Endodermal cell (in vitro differentiated cells): ENCODE data around the gene ZNF407. TPM values are rescaled to one million over a fixed set of nuclear protein-coding genes. Genes with fewer than 3 reads are reported as not detected.

Experiments
- DNase-seq: peaks from one replicate; pipeline ENCODE4 v3.0.0-alpha.2; 2017
- H3K27ac ChIP-seq: 2 replicates; pipeline ENCODE4 v1.5.1; 2013; ENCODE audit warnings: mild to moderate bottlenecking, low read depth, low read length, moderate library complexity
- H3K27me3 ChIP-seq: 2 replicates; pipeline ENCODE4 v1.6.1; 2013; ENCODE audit warnings: mild to moderate bottlenecking, low read length, moderate library complexity; ENCODE audit not compliant: insufficient read depth, control insufficient read depth, poor library complexity, severe bottlenecking
- H3K36me3 ChIP-seq: 2 replicates; pipeline ENCODE4 v1.7.0; 2013; ENCODE audit warnings: mild to moderate bottlenecking, low read length, moderate library complexity; ENCODE audit not compliant: control insufficient read depth, insufficient read depth
- H3K4me1 ChIP-seq: one replicate; pipeline ENCODE4 v1.7.0; 2013; ENCODE audit warnings: low read length; ENCODE audit not compliant: control insufficient read depth, insufficient read depth
- H3K4me3 ChIP-seq: 2 replicates; pipeline ENCODE4 v1.5.1; 2013; ENCODE audit warnings: mild to moderate bottlenecking, low read length, moderate library complexity
- H3K9ac ChIP-seq: 2 replicates; pipeline ENCODE4 v1.6.1; 2013; ENCODE audit warnings: mild to moderate bottlenecking, low read length, moderate library complexity; ENCODE audit not compliant: poor library complexity, severe bottlenecking; ENCODE audit errors: extremely low read depth
- H3K9me3 ChIP-seq: 2 replicates; pipeline ENCODE4 v1.6.1; 2013; ENCODE audit warnings: mild to moderate bottlenecking, low read length, moderate library complexity; ENCODE audit not compliant: control insufficient read depth
- H3K27ac Mint-ChIP-seq: 2 replicates; pipeline ENCODE4 v1.8.0; 2020; ENCODE audit warnings: mixed read lengths
- H3K27me3 Mint-ChIP-seq: 2 replicates; pipeline ENCODE4 v1.8.0; 2021; ENCODE audit warnings: mild to moderate bottlenecking, mixed read lengths; ENCODE audit not compliant: insufficient read depth
- H3K36me3 Mint-ChIP-seq: 2 replicates; pipeline ENCODE4 v1.8.0; 2020; ENCODE audit warnings: low read depth, mixed read lengths
- H3K4me1 Mint-ChIP-seq: 2 replicates; pipeline ENCODE4 v1.8.0; 2020; ENCODE audit warnings: mixed read lengths
- H3K4me3 Mint-ChIP-seq: 2 replicates; pipeline ENCODE4 v1.8.0; 2020; ENCODE audit warnings: mild to moderate bottlenecking, moderate library complexity, mixed read lengths
- H3K9me3 Mint-ChIP-seq: 2 replicates; pipeline ENCODE4 v1.8.0; 2020; ENCODE audit warnings: mild to moderate bottlenecking, mixed read lengths
- WGBS, 2 experiments: methylation state at CpG; one replicate each; pipeline versions ENCODE4 v1.1.5 to v1.1.7; 2013; ENCODE audit warnings: missing lambda C conversion rate in 2 of 2, mixed read lengths in 1 of 2; ENCODE audit not compliant: insufficient coverage in 1 of 2, insufficient read length in 1 of 2; 5-methylcytosine and 5-hydroxymethylcytosine counted together
- total RNA-seq, 2 donors: library from RNA; stranded (reverse); fragmentation: NEBNext Ultra II Directional in 1 of 2; extraction: Animal tissue kit (Norgen Biotek cat#: 25700) in 1 of 2; gene quantifications; 2 replicates in 1 of 2; 3 replicates in 1 of 2; pipeline ENCODE4 v1.2.1, GENCODE V29; 2021
- TF ChIP-seq, protein P1 (sequence below): fragments of 200-600 bp; sonication (generic); conservative IDR thresholded peaks from 2 replicates; pipeline ENCODE4 v1.5.0; 2021; ENCODE audit warnings: antibody characterized with exemption, mild to moderate bottlenecking

The ZNF407 gene
- total RNA-seq, 2 donors from 2014 or later: 7.6 to 13.1 TPM

DNA sequence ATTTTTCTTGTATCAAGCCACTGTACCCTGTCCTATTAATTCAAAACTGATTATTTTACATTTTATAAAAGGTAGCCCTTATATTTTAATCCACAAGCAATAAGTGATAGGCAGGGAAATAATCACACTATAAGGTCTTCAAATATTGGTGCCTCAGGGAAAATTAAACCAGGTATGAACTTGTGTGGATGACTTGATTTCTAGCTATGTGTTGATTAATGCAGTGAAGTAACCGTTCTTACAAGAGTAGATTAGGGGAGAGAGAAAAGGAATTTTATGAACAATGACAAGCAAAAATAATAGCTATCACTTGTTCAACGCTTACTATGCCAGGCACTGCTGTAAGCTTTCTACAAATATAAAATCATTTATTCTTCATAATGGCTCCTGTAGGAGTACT, 411.6 kb downstream of the ZNF407 start:
- Mint-ChIP-seq H3K36me3 (peaks cover 5% of the 10 kb centered on the region), H3K4me3 (no peak overlapping the region), H3K27me3 (no peaks in the 10 kb centered on the region), H3K27ac (no peak overlapping the region), H3K9me3 (peaks cover 2% of the 10 kb centered on the region), H3K4me1 (peaks cover 18% of the 10 kb centered on the region)
- H3K9me3 ChIP-seq: no peaks in the 10 kb centered on the region
- WGBS, 2 experiments: 40% methylated on average over 2 of the region's 2 CpGs; no CpG with 5 or more reads in 1 of the 2 experiments
- H3K4me3 ChIP-seq: no peak overlapping the region
- no peak for DNase-seq
- H3K36me3 ChIP-seq: no peaks in the 10 kb centered on the region
- H3K9ac ChIP-seq: no peak overlapping the region
- H3K27ac ChIP-seq: no peak overlapping the region
- no peaks in the 10 kb centered on the region for H3K27me3 ChIP-seq
- H3K4me1 ChIP-seq: peaks cover 7% of the 10 kb centered on the region
- TF ChIP-seq, protein P1, sequence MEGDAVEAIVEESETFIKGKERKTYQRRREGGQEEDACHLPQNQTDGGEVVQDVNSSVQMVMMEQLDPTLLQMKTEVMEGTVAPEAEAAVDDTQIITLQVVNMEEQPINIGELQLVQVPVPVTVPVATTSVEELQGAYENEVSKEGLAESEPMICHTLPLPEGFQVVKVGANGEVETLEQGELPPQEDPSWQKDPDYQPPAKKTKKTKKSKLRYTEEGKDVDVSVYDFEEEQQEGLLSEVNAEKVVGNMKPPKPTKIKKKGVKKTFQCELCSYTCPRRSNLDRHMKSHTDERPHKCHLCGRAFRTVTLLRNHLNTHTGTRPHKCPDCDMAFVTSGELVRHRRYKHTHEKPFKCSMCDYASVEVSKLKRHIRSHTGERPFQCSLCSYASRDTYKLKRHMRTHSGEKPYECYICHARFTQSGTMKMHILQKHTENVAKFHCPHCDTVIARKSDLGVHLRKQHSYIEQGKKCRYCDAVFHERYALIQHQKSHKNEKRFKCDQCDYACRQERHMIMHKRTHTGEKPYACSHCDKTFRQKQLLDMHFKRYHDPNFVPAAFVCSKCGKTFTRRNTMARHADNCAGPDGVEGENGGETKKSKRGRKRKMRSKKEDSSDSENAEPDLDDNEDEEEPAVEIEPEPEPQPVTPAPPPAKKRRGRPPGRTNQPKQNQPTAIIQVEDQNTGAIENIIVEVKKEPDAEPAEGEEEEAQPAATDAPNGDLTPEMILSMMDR: no peak

DNA sequence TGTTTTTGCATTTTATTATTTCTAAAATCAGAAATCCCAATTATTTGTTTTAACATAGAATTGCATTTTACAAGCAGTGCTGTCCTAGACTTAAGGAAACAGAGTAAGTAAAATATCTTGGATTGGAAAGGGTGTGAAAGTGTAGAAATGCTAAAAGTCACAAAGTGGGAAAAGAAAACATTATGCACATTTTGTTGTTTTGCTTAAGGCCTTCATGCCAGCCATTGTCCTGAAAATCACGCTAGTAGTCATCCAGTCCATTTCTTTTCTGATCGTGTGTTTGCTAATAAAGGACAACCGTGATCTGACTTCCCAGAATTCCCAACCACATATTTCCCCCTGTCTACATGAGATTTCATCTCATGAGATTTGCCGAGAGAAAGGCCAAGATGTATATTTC, 412.2 kb downstream of the ZNF407 start:
- Histone ChIP-seq H3K4me3 (no peak overlapping the region), H3K9ac (no peak overlapping the region), H3K27me3 (no peaks in the 10 kb centered on the region), H3K27ac (no peak overlapping the region), H3K4me1 (peaks cover 9% of the 10 kb centered on the region), H3K36me3 (no peaks in the 10 kb centered on the region), H3K9me3 (no peaks in the 10 kb centered on the region)
- TF ChIP-seq, protein P1: no peak
- H3K36me3 Mint-ChIP-seq: peaks cover 5% of the 10 kb centered on the region
- no peaks in the 10 kb centered on the region for H3K27me3 Mint-ChIP-seq
- no peak overlapping the region for H3K4me3 Mint-ChIP-seq
- DNase-seq: no peak
- H3K9me3 Mint-ChIP-seq: peaks cover 2% of the 10 kb centered on the region
- H3K27ac Mint-ChIP-seq: no peak overlapping the region
- 62 to 73% methylated on average over 3 to 4 of the region's 4 CpGs for WGBS, 2 experiments
- H3K4me1 Mint-ChIP-seq: peaks cover 20% of the 10 kb centered on the region

DNA sequence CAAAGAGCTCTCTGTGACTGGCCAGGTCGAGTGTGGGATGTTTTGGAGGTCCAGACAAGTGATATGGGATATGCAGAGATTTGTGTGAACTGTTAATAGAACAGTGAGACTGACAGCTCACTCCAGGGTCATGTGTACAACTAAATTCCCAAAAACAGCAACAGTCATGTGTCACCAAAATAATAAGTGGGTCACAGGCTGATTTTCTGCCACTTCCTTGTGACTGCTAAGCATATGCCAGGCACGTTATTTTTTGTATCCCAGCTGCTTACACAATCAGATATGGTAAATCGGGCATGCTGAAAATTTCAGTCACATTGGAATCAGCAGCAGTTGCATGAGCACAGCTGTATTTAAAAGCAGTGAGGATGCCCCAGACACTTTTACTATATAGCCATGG, 412.6 kb downstream of the ZNF407 start:
- WGBS, 2 experiments: 93 to 100% methylated on average over 2 to 3 of the region's 3 CpGs
- no peak overlapping the region for H3K4me3 ChIP-seq
- Mint-ChIP-seq H3K27ac (no peak overlapping the region), H3K36me3 (peaks cover 5% of the 10 kb centered on the region), H3K4me3 (no peak overlapping the region), H3K9me3 (peaks cover 2% of the 10 kb centered on the region), H3K4me1 (peaks cover 20% of the 10 kb centered on the region), H3K27me3 (no peaks in the 10 kb centered on the region)
- H3K27ac ChIP-seq: no peak overlapping the region
- TF ChIP-seq, protein P1: no peak
- H3K9ac ChIP-seq: no peak overlapping the region
- no peak for DNase-seq
- no peaks in the 10 kb centered on the region for H3K9me3 ChIP-seq
- H3K4me1 ChIP-seq: peaks cover 9% of the 10 kb centered on the region
- no peaks in the 10 kb centered on the region for H3K36me3 ChIP-seq
- H3K27me3 ChIP-seq: no peaks in the 10 kb centered on the region
